Vagina (tissue), 2 donors: ENCODE results near the gene TGM1.

Source experiments
- POLR2AphosphoS5 ChIP-seq, 2 donors: sonication (generic); formaldehyde crosslinking; IDR thresholded peaks; one replicate each; pipeline ENCODE4 v1.9.0; 2017; ENCODE audit warnings: antibody characterized with exemption in 2 of 2, mild to moderate bottlenecking in 2 of 2, low read depth in 1 of 2; ENCODE audit not compliant: insufficient read depth in 1 of 2
- TF ChIP-seq, protein P1 (sequence below), 3 experiments: fragments of 450-650 bp in 2 of 3; fragments of 200-600 bp in 1 of 3; sonication (generic) in 1 of 3; IDR thresholded peaks; one replicate each; pipeline ENCODE4 v1.5.1; 2017 to 2019; ENCODE audit warnings: antibody characterized with exemption in 3 of 3, mild to moderate bottlenecking in 2 of 3, moderate library complexity in 2 of 3

- TF ChIP-seq POLR2AphosphoS5 (IDR thresholded peaks at IDR 0.05; ENCODE audit: insufficient read depth in 1 of 2, low read depth in 1 of 2) = no peak
- TF ChIP-seq, protein P1, sequence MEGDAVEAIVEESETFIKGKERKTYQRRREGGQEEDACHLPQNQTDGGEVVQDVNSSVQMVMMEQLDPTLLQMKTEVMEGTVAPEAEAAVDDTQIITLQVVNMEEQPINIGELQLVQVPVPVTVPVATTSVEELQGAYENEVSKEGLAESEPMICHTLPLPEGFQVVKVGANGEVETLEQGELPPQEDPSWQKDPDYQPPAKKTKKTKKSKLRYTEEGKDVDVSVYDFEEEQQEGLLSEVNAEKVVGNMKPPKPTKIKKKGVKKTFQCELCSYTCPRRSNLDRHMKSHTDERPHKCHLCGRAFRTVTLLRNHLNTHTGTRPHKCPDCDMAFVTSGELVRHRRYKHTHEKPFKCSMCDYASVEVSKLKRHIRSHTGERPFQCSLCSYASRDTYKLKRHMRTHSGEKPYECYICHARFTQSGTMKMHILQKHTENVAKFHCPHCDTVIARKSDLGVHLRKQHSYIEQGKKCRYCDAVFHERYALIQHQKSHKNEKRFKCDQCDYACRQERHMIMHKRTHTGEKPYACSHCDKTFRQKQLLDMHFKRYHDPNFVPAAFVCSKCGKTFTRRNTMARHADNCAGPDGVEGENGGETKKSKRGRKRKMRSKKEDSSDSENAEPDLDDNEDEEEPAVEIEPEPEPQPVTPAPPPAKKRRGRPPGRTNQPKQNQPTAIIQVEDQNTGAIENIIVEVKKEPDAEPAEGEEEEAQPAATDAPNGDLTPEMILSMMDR (IDR thresholded peaks at IDR 0.05) = no peak
These were observed 22.7 kb downstream of the TGM1 start for GRCh38 chr14:24240110-24240918.
